Transverse colon (tissue), 4 donors: ENCODE data around the gene XBP1. TPM values are rescaled to one million over a fixed set of nuclear protein-coding genes. Genes with fewer than 3 reads are reported as not detected.
A peak's percentile ranks its signal among the peaks of the same experiment; 100 is the strongest.

ENCODE experiments used
- DNase-seq: peaks from one replicate; pipeline ENCODE4 v3.0.0-alpha.2; 2019
- H3K27ac ChIP-seq, 4 donors: fragments of 200-600 bp; sonication (generic); 2 replicates each; pipeline ENCODE4 v1.5.1; 2016 to 2018; ENCODE audit warnings: inconsistent platforms in 4 of 4
- H3K27me3 ChIP-seq: fragments of 200-600 bp; sonication (generic); 2 replicates; pipeline ENCODE4 v1.5.1; 2017; ENCODE audit warnings: inconsistent platforms
- H3K36me3 ChIP-seq, 4 donors: fragments of 200-600 bp; sonication (generic); 2 replicates each; pipeline ENCODE4 v1.5.1; 2017 to 2019; ENCODE audit warnings: inconsistent platforms in 4 of 4
- H3K4me1 ChIP-seq, 4 donors: fragments of 200-600 bp; sonication (generic); 2 replicates each; pipeline ENCODE4 v1.5.1; 2017 to 2020; ENCODE audit warnings: inconsistent platforms in 4 of 4
- H3K4me3 ChIP-seq, 4 donors: fragments of 200-600 bp; sonication (generic); 1 replicate in 1 of 4; 2 replicates in 3 of 4; pipeline versions ENCODE4 v1.5.1 to v1.6.1; 2017 to 2019; ENCODE audit warnings: inconsistent platforms in 4 of 4
- H3K9me3 ChIP-seq, 2 donors: fragments of 200-600 bp; sonication (generic); 2 replicates each; pipeline ENCODE4 v1.5.1; 2017 to 2019; ENCODE audit warnings: inconsistent platforms in 2 of 2
- EP300 ChIP-seq: sonication (generic); formaldehyde crosslinking; IDR thresholded peaks from one replicate; pipeline ENCODE4 v1.6.1; 2017; ENCODE audit warnings: antibody characterized with exemption, low read depth
- POLR2A ChIP-seq: fragments of 450-650 bp; IDR thresholded peaks from one replicate; pipeline ENCODE4 v1.6.1; 2016; ENCODE audit warnings: antibody characterized with exemption, mild to moderate bottlenecking, moderate library complexity
- POLR2AphosphoS5 ChIP-seq, 3 donors: sonication (generic); formaldehyde crosslinking; IDR thresholded peaks; one replicate each; pipeline ENCODE4 v1.6.1; 2016; ENCODE audit warnings: antibody characterized with exemption in 3 of 3
- WGBS, 2 donors: methylation state at CpG; one replicate each; pipeline ENCODE4 v1.1.5; 2018; ENCODE audit warnings: low coverage in 1 of 2; 5-methylcytosine and 5-hydroxymethylcytosine counted together
- in situ Hi-C, 4 donors: fragments of 200-750 bp; cut with MboI; loops; one replicate each; pipeline versions ENCODE4 v1.15.0 to v1.15.1; 2017; ENCODE audit warnings: low sequenced_read_pairs in 3 of 4, low pct_ligation_motif_present in 1 of 4, low pct_unique_long_range_greater_than_20kb in 1 of 4
- intact Hi-C: fragments of 100-400 bp; cut with DNase I; formaldehyde crosslinking; loops from one replicate; pipeline ENCODE4 v1.15.1; 2023; ENCODE audit warnings: low total_unique reads
- total RNA-seq, 4 donors: library from RNA; depleted of rRNA; stranded (reverse); fragments of >200 nt; gene quantifications; one replicate each; pipeline ENCODE4 v1.1.0, GENCODE V29; 2016
- TF ChIP-seq, protein P1 (sequence below), 5 experiments: fragments of 200-600 bp in 3 of 5; fragments of 450-650 bp in 2 of 5; sonication (generic) in 3 of 5; IDR thresholded peaks; 1 replicate in 2 of 5; 2 replicates in 3 of 5; pipeline ENCODE4 v1.5.1; 2016 to 2017; ENCODE audit warnings: antibody characterized with exemption in 5 of 5, inconsistent platforms in 3 of 5, mild to moderate bottlenecking in 2 of 5, moderate library complexity in 1 of 5

Gene XBP1
- total RNA-seq, 4 donors from 2014 or later, result 68.1 to 263 (median 190) TPM

DNA sequence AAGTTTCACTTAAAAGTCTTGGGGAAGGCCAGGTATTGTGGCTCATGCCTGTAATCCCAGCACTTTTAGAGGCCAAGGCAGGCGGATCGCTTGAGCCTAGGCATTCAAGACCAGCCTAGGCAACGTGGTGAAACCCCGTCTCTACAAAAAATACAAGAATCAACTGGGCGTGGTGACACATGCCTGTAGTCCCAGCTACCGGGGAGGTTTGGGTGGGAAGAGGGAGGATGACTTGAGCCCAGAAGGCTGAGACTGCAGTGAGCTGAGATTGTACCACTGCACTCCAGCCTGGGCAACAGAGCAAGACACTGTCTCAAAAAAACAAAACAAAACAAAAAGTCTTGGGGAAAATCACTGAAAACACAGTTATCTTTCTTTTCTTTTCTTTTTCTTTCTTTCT is 15.4 kb upstream of the XBP1 start:
- H3K36me3 ChIP-seq, result no peaks in the 10 kb centered on the region
- H3K27me3 ChIP-seq, result no peaks in the 10 kb centered on the region
- peaks cover 27 to 85% (median 52%) of the 10 kb centered on the region in 4 donors for H3K4me1 ChIP-seq
- intact Hi-C loops (no loop called here), in situ Hi-C loops (no loop called here)
- DNase-seq, result no peak
- WGBS, 2 donors, result 88% methylated on average over 6 of the region's 6 CpGs; no CpG with 5 or more reads in 1 of the 2 donors
- peak overlapping the region in 2 of 4 donors; percentile 26 to 66 for H3K27ac ChIP-seq
- H3K9me3 ChIP-seq, result no peaks in the 10 kb centered on the region
- H3K4me3 ChIP-seq, result no peak overlapping the region
- no peak for TF ChIP-seq EP300
- no peak for TF ChIP-seq POLR2AphosphoS5 (IDR thresholded peaks at IDR 0.05)
- TF ChIP-seq, protein P1, sequence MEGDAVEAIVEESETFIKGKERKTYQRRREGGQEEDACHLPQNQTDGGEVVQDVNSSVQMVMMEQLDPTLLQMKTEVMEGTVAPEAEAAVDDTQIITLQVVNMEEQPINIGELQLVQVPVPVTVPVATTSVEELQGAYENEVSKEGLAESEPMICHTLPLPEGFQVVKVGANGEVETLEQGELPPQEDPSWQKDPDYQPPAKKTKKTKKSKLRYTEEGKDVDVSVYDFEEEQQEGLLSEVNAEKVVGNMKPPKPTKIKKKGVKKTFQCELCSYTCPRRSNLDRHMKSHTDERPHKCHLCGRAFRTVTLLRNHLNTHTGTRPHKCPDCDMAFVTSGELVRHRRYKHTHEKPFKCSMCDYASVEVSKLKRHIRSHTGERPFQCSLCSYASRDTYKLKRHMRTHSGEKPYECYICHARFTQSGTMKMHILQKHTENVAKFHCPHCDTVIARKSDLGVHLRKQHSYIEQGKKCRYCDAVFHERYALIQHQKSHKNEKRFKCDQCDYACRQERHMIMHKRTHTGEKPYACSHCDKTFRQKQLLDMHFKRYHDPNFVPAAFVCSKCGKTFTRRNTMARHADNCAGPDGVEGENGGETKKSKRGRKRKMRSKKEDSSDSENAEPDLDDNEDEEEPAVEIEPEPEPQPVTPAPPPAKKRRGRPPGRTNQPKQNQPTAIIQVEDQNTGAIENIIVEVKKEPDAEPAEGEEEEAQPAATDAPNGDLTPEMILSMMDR (IDR thresholded peaks at IDR 0.05), result no peak
- no peak for TF ChIP-seq POLR2A

DNA sequence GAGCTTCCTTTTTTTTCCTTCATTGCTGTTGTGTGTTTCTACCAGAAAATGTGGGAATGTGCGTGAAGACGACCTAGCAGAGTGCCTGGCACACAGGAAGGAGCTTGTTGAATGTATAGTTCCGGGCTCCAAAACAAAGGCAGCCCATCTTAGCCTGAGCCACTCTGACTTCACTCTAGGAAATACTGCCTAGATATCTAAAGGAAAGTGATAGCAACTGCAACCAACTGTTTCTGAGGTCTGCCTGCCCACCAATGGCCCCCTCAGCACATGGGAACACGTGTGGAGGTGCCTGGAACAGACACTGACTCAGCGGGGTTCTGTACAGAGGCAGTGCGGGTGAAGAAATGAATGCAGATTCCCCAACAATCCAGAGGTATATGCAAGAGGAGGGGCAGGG is 14.7 kb upstream of the XBP1 start:
- H3K4me3 ChIP-seq, result no peak overlapping the region
- H3K4me1 ChIP-seq, result peaks cover 27 to 84% (median 51%) of the 10 kb centered on the region in 4 donors
- no peaks in the 10 kb centered on the region for H3K27me3 ChIP-seq
- intact Hi-C loops, result no loop called here
- peak overlapping the region in 3 of 4 donors; percentile 4 to 66 (median 51) for H3K27ac ChIP-seq
- TF ChIP-seq EP300 (no peak), POLR2AphosphoS5 (IDR thresholded peaks at IDR 0.05) (no peak), POLR2A (no peak)
- TF ChIP-seq, protein P1 (IDR thresholded peaks at IDR 0.05), result no peak
- 56 to 76% methylated on average over 4 to 6 of the region's 6 CpGs for WGBS, 2 donors
- DNase-seq, result no peak
- in situ Hi-C loops, result no loop called here
- no peaks in the 10 kb centered on the region for H3K9me3 ChIP-seq
- H3K36me3 ChIP-seq, result no peaks in the 10 kb centered on the region

DNA sequence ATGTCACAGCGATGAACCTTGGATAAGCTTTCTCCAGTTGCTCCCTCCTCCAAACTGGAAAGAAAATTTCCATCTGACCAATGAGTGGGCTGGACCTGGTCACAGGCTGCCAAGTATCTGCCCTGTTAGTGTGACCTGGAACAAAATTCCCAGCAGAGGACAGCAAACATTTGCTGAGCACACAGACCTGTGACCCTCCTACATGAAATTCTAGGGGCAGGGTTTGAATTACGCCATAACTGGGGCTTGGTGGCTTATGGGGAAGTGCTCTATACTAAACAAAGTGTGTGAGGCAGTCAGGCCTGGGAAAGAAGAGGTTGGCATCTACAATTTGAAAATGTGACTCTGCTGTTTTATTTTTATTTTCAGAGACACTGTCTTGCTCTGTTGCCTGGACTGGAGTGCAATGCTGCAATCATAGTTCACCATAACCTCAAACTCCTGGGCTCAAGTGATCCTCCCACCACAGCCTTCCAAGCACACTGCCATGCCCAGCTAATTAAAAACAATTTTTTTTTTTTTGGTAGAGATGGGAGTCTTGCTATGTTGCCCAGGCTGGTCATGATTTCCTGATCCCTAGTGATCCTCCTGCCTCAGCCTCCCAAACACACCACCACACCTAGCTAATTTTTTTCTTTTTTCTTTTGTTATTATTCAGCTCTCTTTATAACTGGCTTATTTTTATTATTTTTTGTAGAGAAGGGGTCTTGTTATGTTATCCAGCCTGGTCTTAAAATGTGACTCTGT is 13.6 kb upstream of the XBP1 start:
- Histone ChIP-seq H3K4me1 (peaks cover 19 to 73% (median 40%) of the 10 kb centered on the region in 4 donors), H3K4me3 (no peak overlapping the region), H3K36me3 (no peaks in the 10 kb centered on the region), H3K27me3 (no peaks in the 10 kb centered on the region), H3K9me3 (no peaks in the 10 kb centered on the region), H3K27ac (peak overlapping the region; percentile 51 to 74 (median 68))
- peak; percentile 43 for DNase-seq
- in situ Hi-C loops (no loop called here), intact Hi-C loops (no loop called here)
- WGBS, 2 donors, result 20 to 64% methylated on average over 1 to 2 of the region's 2 CpGs
- TF ChIP-seq POLR2A (no peak), POLR2AphosphoS5 (IDR thresholded peaks at IDR 0.05) (peak in 2 of 3 donors; percentile 23 to 26)

DNA sequence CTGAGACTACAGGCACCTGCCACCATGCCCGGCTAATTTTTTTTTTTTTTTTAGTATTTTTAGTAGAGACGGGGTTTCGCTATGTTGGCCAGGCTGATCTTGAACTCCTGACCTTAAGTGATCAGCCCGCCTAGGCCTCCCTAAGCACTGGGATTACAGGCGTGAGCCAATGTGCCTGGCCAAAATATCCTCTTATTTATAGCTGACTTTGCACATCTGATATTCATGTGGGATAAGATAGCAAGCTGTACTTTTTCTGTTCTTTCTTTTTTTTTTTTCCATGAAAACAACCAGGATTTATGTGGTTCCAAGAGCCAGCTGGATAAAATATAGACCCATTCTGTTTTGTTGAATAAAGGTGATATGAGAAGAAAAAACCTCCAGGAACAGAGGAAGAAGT is 12.1 kb upstream of the XBP1 start:
- Histone ChIP-seq H3K27me3 (no peaks in the 10 kb centered on the region), H3K36me3 (no peaks in the 10 kb centered on the region), H3K4me1 (peaks cover 7 to 59% (median 27%) of the 10 kb centered on the region in 4 donors), H3K27ac (peak overlapping the region; percentile 51 to 74 (median 68)), H3K4me3 (no peak overlapping the region), H3K9me3 (no peaks in the 10 kb centered on the region)
- 62% methylated on average over 5 of the region's 5 CpGs; no CpG with 5 or more reads in 1 of the 2 donors for WGBS, 2 donors
- no peak for DNase-seq
- in situ Hi-C loops, result no loop called here
- intact Hi-C loops, result no loop called here
- no peak for TF ChIP-seq POLR2A
- TF ChIP-seq, protein P1 (IDR thresholded peaks at IDR 0.05), result no peak
